ENCODE results near the gene CPLX3.

CPLX3 gene

DNA sequence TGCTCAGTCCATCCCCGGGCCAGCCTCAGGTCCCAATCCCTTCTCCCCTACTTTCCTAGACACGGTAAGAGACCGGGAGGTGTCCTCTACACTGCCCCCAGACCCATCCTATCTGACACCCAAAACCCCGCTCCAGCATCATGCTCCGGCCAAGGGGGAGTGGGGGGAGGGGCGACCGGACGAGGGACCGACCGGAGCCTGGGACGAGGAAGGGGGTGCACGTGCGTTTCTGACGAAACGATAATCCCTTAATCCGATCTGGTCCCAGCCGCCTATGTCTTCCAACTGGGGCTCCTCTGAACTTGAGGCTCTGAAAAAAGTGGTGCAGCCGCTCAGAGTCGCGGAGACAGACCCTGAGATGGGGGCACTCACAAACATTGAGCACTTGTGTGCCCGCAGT lies 494 bp downstream of the CPLX3 start:
- no peak for TF ChIP-seq CTCF (conservative IDR thresholded peaks at IDR 0.05)
- H3K27ac ChIP-seq = no peak overlapping the region

- TF ChIP-seq CTCF (conservative IDR thresholded peaks at IDR 0.05) = peak; percentile 48
These were observed 1.2 kb downstream of the CPLX3 start for GRCh38 chr15:74827614-74828013.

DNA sequence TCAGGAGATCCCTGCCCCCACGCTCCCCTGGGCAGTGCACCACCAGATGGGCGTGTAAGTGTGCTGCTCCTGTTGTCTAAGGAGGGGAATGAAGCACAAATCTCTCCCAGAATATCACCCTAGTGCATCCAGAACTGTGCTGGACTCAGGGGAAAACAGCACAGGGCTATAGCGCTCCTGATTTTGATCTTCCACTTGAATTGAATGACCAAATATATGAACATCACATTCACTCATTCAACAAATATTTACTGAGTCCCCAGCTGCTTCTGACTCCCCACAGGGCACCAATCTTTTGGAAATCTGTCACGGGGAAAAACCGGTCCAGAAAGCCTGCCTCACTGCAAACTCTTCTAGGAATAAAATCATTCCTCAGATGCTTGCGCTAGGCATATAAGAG lies 2.4 kb downstream of the CPLX3 start:
- no peak for TF ChIP-seq CTCF (conservative IDR thresholded peaks at IDR 0.05)
- H3K27ac ChIP-seq = no peak overlapping the region

More at GRCh38 chr15:74827614-74828013, 1.2 kb downstream of the CPLX3 start:
- H3K27ac ChIP-seq = no peak overlapping the region

DNA sequence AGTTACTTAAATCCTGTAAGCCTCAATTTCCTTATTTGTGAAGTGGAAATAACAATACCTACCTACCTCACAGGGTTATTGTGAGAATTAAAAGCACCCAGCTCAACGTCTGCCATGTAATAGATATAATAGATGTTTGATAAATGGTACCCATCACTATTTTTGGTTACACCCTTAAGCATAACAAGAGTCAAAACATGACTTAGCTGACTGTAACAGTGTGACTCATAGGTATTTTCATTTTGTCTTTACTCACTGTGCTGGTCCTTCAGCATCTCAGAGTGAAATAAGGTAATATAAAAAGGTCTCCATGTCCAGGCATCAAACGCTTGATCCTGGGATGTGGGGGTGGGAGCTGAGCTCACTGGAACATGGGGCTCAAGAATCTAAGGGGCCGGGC lies 3.1 kb downstream of the CPLX3 start:
- no peak for TF ChIP-seq CTCF (conservative IDR thresholded peaks at IDR 0.05)
- no peak overlapping the region for H3K27ac ChIP-seq

DNA sequence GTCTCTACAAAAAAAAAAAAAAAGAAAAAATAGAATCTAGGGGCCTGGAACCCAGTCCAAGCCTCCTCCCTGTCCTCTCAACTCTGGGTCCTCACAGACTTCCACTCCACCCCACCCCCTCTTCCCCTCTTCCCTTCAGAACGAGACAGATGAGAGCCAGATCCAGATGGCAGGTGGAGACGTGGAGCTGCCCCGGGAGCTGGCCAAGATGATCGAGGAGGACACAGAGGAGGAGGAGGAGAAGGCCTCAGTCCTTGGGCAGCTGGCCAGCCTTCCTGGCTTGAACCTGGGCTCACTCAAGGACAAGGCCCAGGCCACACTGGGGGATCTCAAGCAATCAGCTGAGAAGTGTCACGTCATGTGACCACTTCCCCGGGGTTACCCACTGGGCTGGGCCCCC lies 3.6 kb downstream of the CPLX3 start:
- no peak for TF ChIP-seq CTCF (conservative IDR thresholded peaks at IDR 0.05)
- H3K27ac ChIP-seq = no peak overlapping the region

DNA sequence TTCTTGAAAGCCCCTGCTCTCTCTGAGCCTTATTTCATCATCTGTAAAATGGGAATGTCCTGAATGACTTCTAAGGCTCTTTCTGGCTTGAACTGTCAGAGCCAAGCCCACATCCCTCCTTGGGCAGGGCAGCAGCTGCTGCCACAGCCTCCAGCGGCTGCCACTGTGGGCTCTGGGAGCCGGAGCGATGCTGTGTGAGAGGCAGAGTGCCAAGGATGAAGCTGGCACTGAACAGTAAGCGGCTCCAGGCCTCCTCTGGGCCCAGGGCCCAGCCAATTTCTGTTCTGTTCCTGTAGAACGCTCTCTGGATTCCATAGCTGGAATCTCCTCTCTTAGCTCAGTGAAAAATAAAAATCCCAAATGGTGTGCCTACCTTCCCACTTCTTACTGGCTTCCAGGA lies 4.4 kb downstream of the CPLX3 start:
- H3K27ac ChIP-seq = no peak overlapping the region
- TF ChIP-seq CTCF (conservative IDR thresholded peaks at IDR 0.05) = no peak

DNA sequence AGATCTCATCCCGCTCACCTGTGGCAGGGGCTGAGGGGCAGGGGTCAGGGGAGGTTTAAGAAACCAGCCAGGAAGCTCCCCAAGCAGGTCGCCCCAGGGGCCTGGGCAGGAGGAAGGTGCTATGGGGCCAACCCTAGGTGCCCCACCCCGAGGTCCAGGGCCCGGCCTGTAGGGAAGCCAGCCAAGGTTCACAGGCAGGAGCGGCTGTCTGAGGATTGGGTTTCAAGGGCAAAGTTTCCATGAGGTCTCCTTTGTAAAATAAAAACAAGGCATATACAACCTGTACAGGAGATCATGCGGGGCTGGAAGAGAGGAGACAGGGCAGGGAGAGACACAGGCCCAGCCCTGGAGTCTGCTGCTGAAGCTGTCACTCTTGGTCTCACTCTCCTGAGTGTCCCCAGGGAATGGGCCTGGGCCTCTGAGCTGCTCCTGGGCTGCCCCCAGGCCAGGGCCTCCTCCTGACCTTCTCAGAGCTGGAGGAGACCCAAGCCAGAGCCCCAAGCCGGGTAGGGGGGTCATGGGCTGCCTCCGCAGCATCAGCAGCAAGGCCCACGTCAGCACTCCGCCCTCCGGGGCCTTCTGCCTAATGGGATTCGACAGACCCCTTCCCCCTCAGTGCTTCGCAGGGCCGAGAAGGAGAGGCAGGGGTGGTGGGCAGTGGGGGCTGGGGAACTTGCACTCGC lies 5.5 kb downstream of the CPLX3 start:
- H3K27ac ChIP-seq = no peak overlapping the region
- no peak for TF ChIP-seq CTCF (conservative IDR thresholded peaks at IDR 0.05)

All from VCaP (cell line).